ENCODE data around the gene NCKAP5. TPM values are rescaled to one million over a fixed set of nuclear protein-coding genes. Genes with fewer than 3 reads are reported as not detected.
A peak's percentile ranks its signal among the peaks of the same experiment; 100 is the strongest.

NCKAP5 gene
- total and polyA plus RNA-seq, 2 of the 13 experiments (the other 11 are each of a cell fraction or from before 2014, with no cell fraction given) = 0.01 TPM; not detected in 1

GRCh38 chr2:133158024-133158423 lies 410.2 kb downstream of the NCKAP5 start (continued):
- TF ChIP-seq SOX5 (CRISPR knock-in tag; IDR thresholded peaks at IDR 0.05; ENCODE audit: borderline replicate concordance) = peak; percentile 57; the same call in 1 of the 2 replicates
- TF ChIP-seq ZNF784 (CRISPR knock-in tag; IDR thresholded peaks at IDR 0.05; ENCODE audit: borderline replicate concordance) = no peak
- peak; percentile 30; the same call in 1 of the 2 replicates for TF ChIP-seq ZNF841 (CRISPR knock-in tag; IDR thresholded peaks at IDR 0.05; ENCODE audit: borderline replicate concordance)
- no peak for TF ChIP-seq HOXA7 (CRISPR knock-in tag; IDR thresholded peaks at IDR 0.05)
- TF ChIP-seq, protein P1, sequence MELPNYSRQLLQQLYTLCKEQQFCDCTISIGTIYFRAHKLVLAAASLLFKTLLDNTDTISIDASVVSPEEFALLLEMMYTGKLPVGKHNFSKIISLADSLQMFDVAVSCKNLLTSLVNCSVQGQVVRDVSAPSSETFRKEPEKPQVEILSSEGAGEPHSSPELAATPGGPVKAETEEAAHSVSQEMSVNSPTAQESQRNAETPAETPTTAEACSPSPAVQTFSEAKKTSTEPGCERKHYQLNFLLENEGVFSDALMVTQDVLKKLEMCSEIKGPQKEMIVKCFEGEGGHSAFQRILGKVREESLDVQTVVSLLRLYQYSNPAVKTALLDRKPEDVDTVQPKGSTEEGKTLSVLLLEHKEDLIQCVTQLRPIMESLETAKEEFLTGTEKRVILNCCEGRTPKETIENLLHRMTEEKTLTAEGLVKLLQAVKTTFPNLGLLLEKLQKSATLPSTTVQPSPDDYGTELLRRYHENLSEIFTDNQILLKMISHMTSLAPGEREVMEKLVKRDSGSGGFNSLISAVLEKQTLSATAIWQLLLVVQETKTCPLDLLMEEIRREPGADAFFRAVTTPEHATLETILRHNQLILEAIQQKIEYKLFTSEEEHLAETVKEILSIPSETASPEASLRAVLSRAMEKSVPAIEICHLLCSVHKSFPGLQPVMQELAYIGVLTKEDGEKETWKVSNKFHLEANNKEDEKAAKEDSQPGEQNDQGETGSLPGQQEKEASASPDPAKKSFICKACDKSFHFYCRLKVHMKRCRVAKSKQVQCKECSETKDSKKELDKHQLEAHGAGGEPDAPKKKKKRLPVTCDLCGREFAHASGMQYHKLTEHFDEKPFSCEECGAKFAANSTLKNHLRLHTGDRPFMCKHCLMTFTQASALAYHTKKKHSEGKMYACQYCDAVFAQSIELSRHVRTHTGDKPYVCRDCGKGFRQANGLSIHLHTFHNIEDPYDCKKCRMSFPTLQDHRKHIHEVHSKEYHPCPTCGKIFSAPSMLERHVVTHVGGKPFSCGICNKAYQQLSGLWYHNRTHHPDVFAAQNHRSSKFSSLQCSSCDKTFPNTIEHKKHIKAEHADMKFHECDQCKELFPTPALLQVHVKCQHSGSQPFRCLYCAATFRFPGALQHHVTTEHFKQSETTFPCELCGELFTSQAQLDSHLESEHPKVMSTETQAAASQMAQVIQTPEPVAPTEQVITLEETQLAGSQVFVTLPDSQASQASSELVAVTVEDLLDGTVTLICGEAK (IDR thresholded peaks at IDR 0.05) = no peak
- TF ChIP-seq, protein P1 (CRISPR knock-in tag; IDR thresholded peaks at IDR 0.05) = no peak
- TF ChIP-seq BHLHE40 (IDR thresholded peaks at IDR 0.05; ENCODE audit: low read length) = no peak
- TF ChIP-seq TRIM22 (IDR thresholded peaks at IDR 0.05) = no peak
- TF ChIP-seq, protein P2, sequence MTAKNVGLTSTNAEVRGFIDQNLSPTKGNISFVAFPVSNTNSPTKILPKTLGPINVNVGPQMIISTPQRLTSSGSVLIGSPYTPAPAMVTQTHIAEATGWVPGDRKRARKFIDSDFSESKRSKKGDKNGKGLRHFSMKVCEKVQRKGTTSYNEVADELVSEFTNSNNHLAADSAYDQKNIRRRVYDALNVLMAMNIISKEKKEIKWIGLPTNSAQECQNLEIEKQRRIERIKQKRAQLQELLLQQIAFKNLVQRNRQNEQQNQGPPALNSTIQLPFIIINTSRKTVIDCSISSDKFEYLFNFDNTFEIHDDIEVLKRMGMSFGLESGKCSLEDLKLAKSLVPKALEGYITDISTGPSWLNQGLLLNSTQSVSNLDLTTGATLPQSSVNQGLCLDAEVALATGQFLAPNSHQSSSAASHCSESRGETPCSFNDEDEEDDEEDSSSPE (CRISPR knock-in tag; IDR thresholded peaks at IDR 0.05) = no peak
- TF ChIP-seq, protein P3, sequence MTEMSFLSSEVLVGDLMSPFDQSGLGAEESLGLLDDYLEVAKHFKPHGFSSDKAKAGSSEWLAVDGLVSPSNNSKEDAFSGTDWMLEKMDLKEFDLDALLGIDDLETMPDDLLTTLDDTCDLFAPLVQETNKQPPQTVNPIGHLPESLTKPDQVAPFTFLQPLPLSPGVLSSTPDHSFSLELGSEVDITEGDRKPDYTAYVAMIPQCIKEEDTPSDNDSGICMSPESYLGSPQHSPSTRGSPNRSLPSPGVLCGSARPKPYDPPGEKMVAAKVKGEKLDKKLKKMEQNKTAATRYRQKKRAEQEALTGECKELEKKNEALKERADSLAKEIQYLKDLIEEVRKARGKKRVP (CRISPR knock-in tag; IDR thresholded peaks at IDR 0.05) = 0 out of 4 replicates have a peak, but pooled peaks of 1 of the 2 experiments have one; percentile 43
- no peak for TF ChIP-seq ARNT (IDR thresholded peaks at IDR 0.05)

All from HepG2 (cell line).